Tibial nerve (tissue), 4 donors: ENCODE results near the gene POLR1G. TPM values are rescaled to one million over a fixed set of nuclear protein-coding genes. Genes with fewer than 3 reads are reported as not detected.

Experiments
- DNase-seq, 2 donors: peaks; one replicate each; pipeline ENCODE4 v3.0.0-alpha.2; 2019; ENCODE audit warnings: low spot score in 2 of 2
- H3K27ac ChIP-seq, 4 donors: fragments of 200-600 bp; sonication (generic) in 3 of 4; one replicate each; pipeline ENCODE4 v1.5.1; 2017 to 2019; ENCODE audit warnings: mild to moderate bottlenecking in 1 of 4
- H3K27me3 ChIP-seq, 2 donors: fragments of 200-600 bp; sonication (generic) in 1 of 2; one replicate each; pipeline versions ENCODE4 v1.5.1 to v1.6.0; 2017 to 2019
- H3K36me3 ChIP-seq, 3 donors: fragments of 200-600 bp; sonication (generic); one replicate each; pipeline ENCODE4 v1.5.1; 2018 to 2019
- H3K4me1 ChIP-seq, 4 donors: fragments of 200-600 bp; sonication (generic) in 3 of 4; one replicate each; pipeline ENCODE4 v1.5.1; 2017 to 2019
- H3K4me3 ChIP-seq, 4 donors: fragments of 200-600 bp; sonication (generic) in 3 of 4; one replicate each; pipeline ENCODE4 v1.5.1; 2017 to 2019; ENCODE audit warnings: mild to moderate bottlenecking in 1 of 4, moderate library complexity in 1 of 4
- H3K9me3 ChIP-seq, 4 donors: fragments of 200-600 bp; sonication (generic) in 3 of 4; one replicate each; pipeline ENCODE4 v1.5.1; 2017 to 2019
- CTCF ChIP-seq, 5 experiments: fragments of 200-600 bp in 3 of 5; fragments of 450-650 bp in 2 of 5; sonication (generic) in 3 of 5; IDR thresholded peaks; one replicate each; pipeline ENCODE4 v1.5.1; 2016 to 2019; ENCODE audit warnings: antibody characterized with exemption in 5 of 5, mild to moderate bottlenecking in 3 of 5, moderate library complexity in 2 of 5
- EP300 ChIP-seq, 2 donors: sonication (generic); formaldehyde crosslinking; IDR thresholded peaks; one replicate each; pipeline ENCODE4 v1.6.1; 2017; ENCODE audit warnings: antibody characterized with exemption in 2 of 2, mild to moderate bottlenecking in 1 of 2
- POLR2A ChIP-seq, 2 donors: fragments of 450-650 bp; IDR thresholded peaks; one replicate each; pipeline ENCODE4 v1.6.1; 2017; ENCODE audit warnings: antibody characterized with exemption in 2 of 2, mild to moderate bottlenecking in 2 of 2, moderate library complexity in 2 of 2
- WGBS, 2 donors: methylation state at CpG; one replicate each; pipeline ENCODE4 v1.1.5; 2018; 5-methylcytosine and 5-hydroxymethylcytosine counted together
- total RNA-seq, 4 donors: library from RNA; depleted of rRNA; stranded (reverse); fragments of >200 nt; gene quantifications; one replicate each; pipeline ENCODE4 v1.1.0, GENCODE V29; 2016

Gene POLR1G
- total RNA-seq, 4 donors from 2014 or later, result 2.2 to 10.8 (median 6.2) TPM

GRCh38 chr19:45442408-45442777 is 35.9 kb downstream of the POLR1G start:
- no peaks in the 10 kb centered on the region for H3K36me3 ChIP-seq
- 78 to 89% methylated on average over 2 of the region's 2 CpGs for WGBS, 2 donors

GRCh38 chr19:45442778-45443461 is 36.5 kb downstream of the POLR1G start:
- H3K4me3 ChIP-seq, result peak overlapping the region; percentile 41 to 54 (median 48)
- H3K36me3 ChIP-seq, result no peaks in the 10 kb centered on the region
- H3K9me3 ChIP-seq, result no peaks in the 10 kb centered on the region
- DNase-seq, result peak; percentile 48 to 66
- TF ChIP-seq CTCF (IDR thresholded peaks at IDR 0.05) (no peak), EP300 (IDR thresholded peaks at IDR 0.05) (no peak), POLR2A (IDR thresholded peaks at IDR 0.05) (no peak)
- peak overlapping the region; percentile 94 to 98 (median 96) for H3K27ac ChIP-seq
- peaks cover 0 to 52% (median 10%) of the 10 kb centered on the region in 4 donors for H3K4me1 ChIP-seq
- H3K27me3 ChIP-seq, result no peaks in the 10 kb centered on the region
- WGBS, 2 donors, result 19 to 22% methylated on average over 15 of the region's 15 CpGs

More at GRCh38 chr19:45442408-45442777, 35.9 kb downstream of the POLR1G start:
- TF ChIP-seq CTCF (IDR thresholded peaks at IDR 0.05) (no peak), POLR2A (IDR thresholded peaks at IDR 0.05) (no peak), EP300 (IDR thresholded peaks at IDR 0.05) (no peak)
- DNase-seq, result no peak
- peak overlapping the region in 3 of 4 donors; percentile 94 to 98 (median 94) for H3K27ac ChIP-seq
- no peaks in the 10 kb centered on the region for H3K27me3 ChIP-seq
- peaks cover 0 to 52% (median 10%) of the 10 kb centered on the region in 4 donors for H3K4me1 ChIP-seq
- H3K4me3 ChIP-seq, result no peak overlapping the region
- H3K9me3 ChIP-seq, result no peaks in the 10 kb centered on the region

- H3K36me3 ChIP-seq, result no peaks in the 10 kb centered on the region
- DNase-seq, result peak; percentile 94 to 97
- peak overlapping the region; percentile 94 to 98 (median 96) for H3K27ac ChIP-seq
- TF ChIP-seq EP300 (IDR thresholded peaks at IDR 0.05) (peak; percentile 97 to 98), POLR2A (IDR thresholded peaks at IDR 0.05) (peak; percentile 64 to 75), CTCF (IDR thresholded peaks at IDR 0.05) (peak in 2 of 5 experiments; percentile 21 to 34)
- H3K4me1 ChIP-seq, result peaks cover 0 to 52% (median 10%) of the 10 kb centered on the region in 4 donors
- WGBS, 2 donors, result 1% methylated on average over 43 to 49 of the region's 49 CpGs
- H3K9me3 ChIP-seq, result no peaks in the 10 kb centered on the region
- peak overlapping the region; percentile 41 to 54 (median 48) for H3K4me3 ChIP-seq
- no peaks in the 10 kb centered on the region for H3K27me3 ChIP-seq
Measured at GRCh38 chr19:45443462-45444317, 37.2 kb downstream of the POLR1G start.

GRCh38 chr19:45444318-45445041 is 38.0 kb downstream of the POLR1G start:
- Histone ChIP-seq H3K4me1 (peaks cover 0 to 54% (median 10%) of the 10 kb centered on the region in 4 donors), H3K27me3 (no peaks in the 10 kb centered on the region), H3K9me3 (no peaks in the 10 kb centered on the region), H3K4me3 (peak overlapping the region; percentile 41 to 54 (median 48)), H3K36me3 (no peaks in the 10 kb centered on the region), H3K27ac (peak overlapping the region; percentile 94 to 98 (median 96))
- TF ChIP-seq CTCF (IDR thresholded peaks at IDR 0.05) (peak in 3 of 5 experiments; percentile 10 to 27 (median 10)), POLR2A (IDR thresholded peaks at IDR 0.05) (peak in 1 of 2 donors; percentile 56), EP300 (IDR thresholded peaks at IDR 0.05) (peak; percentile 64 to 77)
- WGBS, 2 donors, result 10 to 12% methylated on average over 31 to 37 of the region's 47 CpGs
- peak; percentile 91 to 92 for DNase-seq
